DOHH2 (cell line): ENCODE results near the gene NPRL2.
A peak's percentile ranks its signal among the peaks of the same experiment; 100 is the strongest.

Experiments
- H3F3A ChIP-seq: fragments of 200-600 bp; sonication (generic), shearing (Covaris generic); 2 replicates; pipeline ENCODE4 v1.6.0; 2016; ENCODE audit warnings: antibody characterized with exemption, mild to moderate bottlenecking; ENCODE audit not compliant: control insufficient read depth, insufficient read depth
- H3K27ac ChIP-seq: fragments of 200-600 bp; sonication (generic); 2 replicates; pipeline ENCODE4 v1.5.1; 2014; ENCODE audit warnings: low read depth, mild to moderate bottlenecking, low read length, moderate library complexity
- H3K27me3 ChIP-seq: fragments of 200-600 bp; sonication (generic); 2 replicates; pipeline ENCODE4 v1.6.1; 2014; ENCODE audit warnings: mild to moderate bottlenecking, low read length, mixed read lengths; ENCODE audit not compliant: control insufficient read depth
- H3K36me3 ChIP-seq: fragments of 200-600 bp; sonication (generic); 2 replicates; pipeline ENCODE4 v1.6.1; 2014; ENCODE audit warnings: mild to moderate bottlenecking, low read length, moderate library complexity, mixed read lengths; ENCODE audit not compliant: control insufficient read depth
- H3K4me1 ChIP-seq: fragments of 200-600 bp; sonication (generic); 2 replicates; pipeline ENCODE4 v1.6.1; 2014; ENCODE audit warnings: mild to moderate bottlenecking, low read length, mixed read lengths; ENCODE audit not compliant: control insufficient read depth
- H3K4me2 ChIP-seq: fragments of 200-600 bp; sonication (generic); 2 replicates; pipeline ENCODE4 v1.6.0; 2014; ENCODE audit warnings: mild to moderate bottlenecking, low read length, moderate library complexity
- H3K4me3 ChIP-seq: fragments of 200-600 bp; sonication (generic); 2 replicates; pipeline ENCODE4 v1.5.1; 2014; ENCODE audit warnings: mild to moderate bottlenecking, low read length, mixed read lengths
- H3K79me2 ChIP-seq: fragments of 200-600 bp; sonication (generic); 2 replicates; pipeline ENCODE4 v1.6.1; 2014; ENCODE audit warnings: mild to moderate bottlenecking, low read length, mixed read lengths; ENCODE audit not compliant: control insufficient read depth
- H3K9me2 ChIP-seq: fragments of 200-600 bp; sonication (generic); replicated peaks from 2 replicates; pipeline ENCODE4 v1.6.1; 2014; ENCODE audit warnings: mild to moderate bottlenecking, low read length, mixed read lengths; ENCODE audit not compliant: control insufficient read depth
- H3K9me3 ChIP-seq: fragments of 200-600 bp; sonication (generic); 2 replicates; pipeline ENCODE4 v1.6.1; 2014; ENCODE audit warnings: antibody characterized with exemption, low read length, mixed read lengths; ENCODE audit not compliant: control insufficient read depth, insufficient read depth
- H4K20me1 ChIP-seq: fragments of 200-600 bp; sonication (generic); 2 replicates; pipeline ENCODE4 v1.6.0; 2014; ENCODE audit warnings: low read depth, mild to moderate bottlenecking, antibody characterized with exemption, low read length, moderate library complexity; ENCODE audit not compliant: control insufficient read depth, insufficient read depth
- EZH2phosphoT487 ChIP-seq: fragments of 200-600 bp; sonication (generic); IDR thresholded peaks from 2 replicates; pipeline ENCODE4 v1.6.1; 2017; ENCODE audit warnings: borderline replicate concordance, mild to moderate bottlenecking, antibody characterized with exemption, low read length, moderate library complexity, mixed read lengths
- TF ChIP-seq, protein P1 (sequence below): fragments of 200-600 bp; sonication (generic); IDR thresholded peaks from one replicate; pipeline ENCODE4 v1.5.1; 2014; ENCODE audit warnings: antibody characterized with exemption, mild to moderate bottlenecking, low read depth, low read length; ENCODE audit not compliant: poor library complexity, severe bottlenecking

Gene NPRL2

DNA sequence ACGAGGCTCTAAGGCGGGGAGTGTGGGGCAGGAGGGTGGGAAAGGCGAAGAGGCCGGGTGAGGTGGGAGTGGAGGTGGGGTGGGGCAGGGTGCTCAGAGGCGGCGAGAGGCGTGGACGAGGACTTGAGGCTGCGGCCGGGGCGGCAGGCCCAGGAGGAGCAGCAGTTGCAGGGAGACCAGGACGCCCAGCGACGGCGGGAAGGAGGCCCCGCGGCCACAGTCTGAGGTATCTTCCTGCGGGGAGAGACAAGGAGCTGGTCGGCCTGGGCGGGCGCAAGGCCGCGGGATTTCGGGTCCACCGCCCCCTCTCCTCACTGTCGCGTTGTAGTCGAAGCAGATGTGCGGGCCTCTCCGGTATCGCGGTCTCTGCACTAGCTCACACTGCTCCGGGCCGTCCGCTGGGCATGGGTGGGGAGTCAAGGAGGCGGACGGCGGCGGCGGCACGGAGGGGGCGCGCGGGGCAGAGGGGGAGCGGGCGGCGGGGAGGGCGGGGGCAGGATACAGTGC lies 14.1 kb upstream of the NPRL2 start:
- Histone ChIP-seq H3K36me3 (no peaks in the 10 kb centered on the region), H4K20me1 (no peaks in the 10 kb centered on the region), H3K27ac (no peak overlapping the region), H3K4me2 (peak overlapping the region; percentile 84), H3K79me2 (no peaks in the 10 kb centered on the region), H3K4me1 (peaks cover 15% of the 10 kb centered on the region), H3F3A (no peaks in the 10 kb centered on the region), H3K27me3 (peaks cover 8% of the 10 kb centered on the region), H3K9me2 (no peaks in the 10 kb centered on the region), H3K9me3 (no peaks in the 10 kb centered on the region), H3K4me3 (peak overlapping the region; percentile 72)
- TF ChIP-seq, protein P1, sequence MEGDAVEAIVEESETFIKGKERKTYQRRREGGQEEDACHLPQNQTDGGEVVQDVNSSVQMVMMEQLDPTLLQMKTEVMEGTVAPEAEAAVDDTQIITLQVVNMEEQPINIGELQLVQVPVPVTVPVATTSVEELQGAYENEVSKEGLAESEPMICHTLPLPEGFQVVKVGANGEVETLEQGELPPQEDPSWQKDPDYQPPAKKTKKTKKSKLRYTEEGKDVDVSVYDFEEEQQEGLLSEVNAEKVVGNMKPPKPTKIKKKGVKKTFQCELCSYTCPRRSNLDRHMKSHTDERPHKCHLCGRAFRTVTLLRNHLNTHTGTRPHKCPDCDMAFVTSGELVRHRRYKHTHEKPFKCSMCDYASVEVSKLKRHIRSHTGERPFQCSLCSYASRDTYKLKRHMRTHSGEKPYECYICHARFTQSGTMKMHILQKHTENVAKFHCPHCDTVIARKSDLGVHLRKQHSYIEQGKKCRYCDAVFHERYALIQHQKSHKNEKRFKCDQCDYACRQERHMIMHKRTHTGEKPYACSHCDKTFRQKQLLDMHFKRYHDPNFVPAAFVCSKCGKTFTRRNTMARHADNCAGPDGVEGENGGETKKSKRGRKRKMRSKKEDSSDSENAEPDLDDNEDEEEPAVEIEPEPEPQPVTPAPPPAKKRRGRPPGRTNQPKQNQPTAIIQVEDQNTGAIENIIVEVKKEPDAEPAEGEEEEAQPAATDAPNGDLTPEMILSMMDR: no peak
- no peak for TF ChIP-seq EZH2phosphoT487

DNA sequence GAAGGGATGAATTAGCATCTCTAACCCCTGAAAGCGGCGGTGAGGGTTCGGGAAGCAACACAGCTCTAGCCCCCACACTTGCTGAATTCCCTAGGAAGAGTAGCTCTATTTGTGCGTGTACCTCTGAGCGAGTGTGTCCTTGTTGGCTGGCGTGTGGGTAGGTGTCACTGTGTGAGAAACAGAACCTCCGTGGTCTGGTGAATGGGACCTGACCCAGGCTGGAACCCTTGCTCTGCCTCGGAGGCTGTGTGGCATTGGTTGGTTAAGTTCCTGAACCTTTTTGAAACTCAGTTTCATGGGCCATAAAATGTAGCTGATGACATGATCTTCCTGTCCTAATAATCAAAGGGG lies 9.2 kb upstream of the NPRL2 start:
- Histone ChIP-seq H3K27ac (no peak overlapping the region), H3K4me3 (peak overlapping the region; percentile 92), H3K4me1 (peaks cover 36% of the 10 kb centered on the region), H3K9me2 (no peaks in the 10 kb centered on the region), H3F3A (no peaks in the 10 kb centered on the region), H3K27me3 (no peaks in the 10 kb centered on the region), H3K79me2 (peaks cover 45% of the 10 kb centered on the region), H3K9me3 (no peaks in the 10 kb centered on the region), H4K20me1 (peaks cover 23% of the 10 kb centered on the region), H3K36me3 (peaks cover 32% of the 10 kb centered on the region), H3K4me2 (peak overlapping the region; percentile 79)
- TF ChIP-seq, protein P1: no peak
- TF ChIP-seq EZH2phosphoT487: no peak

DNA sequence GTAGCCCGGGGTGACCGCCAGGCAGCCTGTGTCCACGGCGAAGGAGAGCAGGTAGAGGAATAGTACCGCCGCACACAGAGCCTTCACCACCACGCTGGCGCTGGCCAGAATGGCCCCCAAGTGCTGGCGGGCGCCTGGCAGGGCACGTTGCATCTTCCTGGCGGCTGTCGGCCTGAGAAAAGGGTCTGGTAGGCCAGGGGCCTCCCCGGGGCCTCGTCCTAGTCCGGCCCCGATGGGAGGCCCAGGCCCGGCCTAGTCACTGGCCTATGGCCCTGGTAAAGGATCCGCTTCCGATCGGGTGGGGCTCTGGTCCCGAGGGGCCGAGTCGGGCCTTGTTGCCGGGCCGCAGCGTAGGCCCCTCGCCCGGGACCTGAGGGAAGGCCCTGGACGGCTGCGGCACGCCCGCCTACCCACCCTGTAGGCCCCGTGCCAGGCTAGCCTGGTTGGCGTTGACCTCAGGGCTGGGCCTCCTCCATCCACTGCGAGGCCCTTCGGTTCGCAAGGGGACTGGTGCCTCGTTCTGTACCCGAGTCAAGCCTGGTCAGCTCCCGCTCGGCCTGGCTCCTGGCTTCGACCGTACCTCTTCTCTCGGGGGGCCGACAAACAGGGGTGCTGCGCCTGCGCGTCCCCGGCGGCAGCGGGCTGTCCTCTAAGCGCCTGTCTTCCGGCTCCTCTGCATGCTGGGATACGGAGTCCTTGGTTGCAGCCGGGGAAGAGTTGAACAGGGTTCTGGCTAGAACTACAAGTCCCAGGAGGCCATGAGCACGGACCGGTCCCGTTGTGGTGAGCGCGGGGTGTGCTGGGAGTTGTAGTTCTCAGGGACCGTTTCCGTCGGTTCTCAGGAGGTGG lies 8.6 kb upstream of the NPRL2 start, which contains the start of gene TMEM115:
Gene TMEM115 (minus strand): TSS at position 611 of the 849 bp plus-strand sequence. CDS start 458 bp downstream, at position 153.
- H3K4me1 ChIP-seq: peaks cover 34% of the 10 kb centered on the region
- no peaks in the 10 kb centered on the region for H3K9me3 ChIP-seq
- no peaks in the 10 kb centered on the region for H3K27me3 ChIP-seq
- H3K4me3 ChIP-seq: peak within 1 kb of the TSS; percentile 92
- H4K20me1 ChIP-seq: peaks cover 23% of the 10 kb centered on the region
- TF ChIP-seq, protein P1: no peak
- H3F3A ChIP-seq: no peaks in the 10 kb centered on the region
- peaks cover 38% of the 10 kb centered on the region for H3K36me3 ChIP-seq
- H3K9me2 ChIP-seq: no peaks in the 10 kb centered on the region
- H3K27ac ChIP-seq: no peak within 1 kb of the TSS
- H3K79me2 ChIP-seq: peaks cover 49% of the 10 kb centered on the region
- H3K4me2 ChIP-seq: peak within 1 kb of the TSS; percentile 79
